GM10248 (cell line): ENCODE results near the gene TAF9.

ENCODE experiments used
- CTCF ChIA-PET: fragments of 300-600 bp; sonication (Branson Sonifier 250); formaldehyde crosslinking; extraction: SDS; loops from one replicate; lab custom pipeline; 2021; ENCODE audit warnings: antibody characterized with exemption; lab: Yijun Ruan, JAX
- POLR2A ChIA-PET: fragments of 350-650 bp; sonication (Branson Sonifier 250); formaldehyde crosslinking; extraction: SDS; loops from one replicate; lab custom pipeline; 2020; ENCODE audit warnings: antibody characterized with exemption; lab: Yijun Ruan, JAX
- DNase-seq: peaks from one replicate; pipeline ENCODE4 v3.0.0; 2012; ENCODE audit errors: extremely low spot score
- TF ChIP-seq, protein P1 (sequence below): IDR thresholded peaks from 2 replicates; pipeline ENCODE4 v1.5.1; 2012; ENCODE audit warnings: mild to moderate bottlenecking, low read depth; ENCODE audit errors: extremely low read depth, missing control alignments, control extremely low read depth

Gene TAF9

GRCh38 chr5:69329905-69330489, 39.3 kb downstream of the TAF9 start:
- POLR2A ChIA-PET, result no interaction called here

DNA sequence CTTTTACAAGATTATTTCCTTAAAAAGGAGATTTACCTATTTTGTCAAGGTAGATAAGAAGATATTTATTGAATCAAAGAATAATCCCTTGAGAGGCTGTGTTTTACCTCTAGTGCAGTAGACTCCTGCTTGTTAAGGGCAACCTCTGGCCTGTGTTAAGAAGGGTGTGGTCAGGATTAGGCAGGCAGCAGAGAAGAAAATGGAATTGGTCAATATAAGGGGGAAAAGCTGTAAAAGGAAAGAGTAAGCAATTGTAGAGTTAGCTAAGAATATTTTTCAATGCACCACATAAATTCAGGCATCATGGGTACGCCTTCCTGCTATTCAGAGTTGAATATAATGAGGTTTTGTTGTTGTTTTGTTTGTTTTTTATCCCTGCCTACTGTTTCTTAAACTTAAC, 43.0 kb downstream of the TAF9 start:
- CTCF ChIA-PET, result interaction anchor here (0.9 kb wide), 1 partner anchor 14 kb away, joined by 3 read pairs; no protein-coding TSS in a partner anchor
- TF ChIP-seq, protein P1, sequence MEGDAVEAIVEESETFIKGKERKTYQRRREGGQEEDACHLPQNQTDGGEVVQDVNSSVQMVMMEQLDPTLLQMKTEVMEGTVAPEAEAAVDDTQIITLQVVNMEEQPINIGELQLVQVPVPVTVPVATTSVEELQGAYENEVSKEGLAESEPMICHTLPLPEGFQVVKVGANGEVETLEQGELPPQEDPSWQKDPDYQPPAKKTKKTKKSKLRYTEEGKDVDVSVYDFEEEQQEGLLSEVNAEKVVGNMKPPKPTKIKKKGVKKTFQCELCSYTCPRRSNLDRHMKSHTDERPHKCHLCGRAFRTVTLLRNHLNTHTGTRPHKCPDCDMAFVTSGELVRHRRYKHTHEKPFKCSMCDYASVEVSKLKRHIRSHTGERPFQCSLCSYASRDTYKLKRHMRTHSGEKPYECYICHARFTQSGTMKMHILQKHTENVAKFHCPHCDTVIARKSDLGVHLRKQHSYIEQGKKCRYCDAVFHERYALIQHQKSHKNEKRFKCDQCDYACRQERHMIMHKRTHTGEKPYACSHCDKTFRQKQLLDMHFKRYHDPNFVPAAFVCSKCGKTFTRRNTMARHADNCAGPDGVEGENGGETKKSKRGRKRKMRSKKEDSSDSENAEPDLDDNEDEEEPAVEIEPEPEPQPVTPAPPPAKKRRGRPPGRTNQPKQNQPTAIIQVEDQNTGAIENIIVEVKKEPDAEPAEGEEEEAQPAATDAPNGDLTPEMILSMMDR, result no peak
- POLR2A ChIA-PET, result no interaction called here
- DNase-seq, result no peak

More at GRCh38 chr5:69329905-69330489, 39.3 kb downstream of the TAF9 start:
- no peak for DNase-seq
- TF ChIP-seq, protein P1, result no peak
- CTCF ChIA-PET, result no interaction called here

DNA sequence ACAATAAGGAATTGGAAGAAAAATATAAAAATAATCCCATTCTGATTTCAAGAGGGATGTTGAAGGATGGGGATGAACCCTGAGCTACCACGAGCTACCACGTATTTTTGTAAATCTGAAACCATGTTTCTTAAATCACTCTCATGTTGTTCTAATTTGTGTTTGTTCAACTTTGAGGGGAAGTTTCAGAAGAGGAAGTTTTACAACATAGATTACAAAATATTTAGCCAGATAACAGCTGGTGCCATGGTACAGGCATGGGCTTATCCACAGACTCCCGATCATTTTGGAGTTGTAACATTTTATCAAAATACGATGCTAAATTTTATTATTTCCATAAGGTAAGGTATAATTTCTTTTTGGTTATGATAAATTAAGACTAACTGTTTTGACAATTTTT, 51.9 kb downstream of the TAF9 start:
- CTCF ChIA-PET, result no interaction called here
- TF ChIP-seq, protein P1, result no peak
- no peak for DNase-seq
- POLR2A ChIA-PET, result no interaction called here

- ChIA-PET CTCF (interaction anchor here (1.2 kb wide), 1 partner anchor 12 kb away, joined by 3 read pairs; no protein-coding TSS in a partner anchor), POLR2A (no interaction called here)
- TF ChIP-seq, protein P1, result no peak
- DNase-seq, result no peak
Measured at GRCh38 chr5:69315972-69316371, 53.3 kb downstream of the TAF9 start.
